Psoas muscle (tissue), 8 donors: ENCODE measurements around the gene TBR1. TPM values are rescaled to one million over a fixed set of nuclear protein-coding genes. Genes with fewer than 3 reads are reported as not detected.

ENCODE experiments used
- ATAC-seq, 4 donors: fragments of 200-7000 bp; cut with Tn5 transposase; one replicate each; pipeline ENCODE4 v1.9.1; 2020; ENCODE audit warnings: moderate library complexity in 3 of 4, mild to moderate bottlenecking in 2 of 4
- DNase-seq, 2 donors: peaks; one replicate each; pipeline ENCODE4 v3.0.0-alpha.2; 2020
- H3K27ac ChIP-seq: fragments of 200-600 bp; one replicate; pipeline ENCODE4 v1.8.0; 2022
- H3K27me3 ChIP-seq, 3 donors: fragments of 200-600 bp in 1 of 3; one replicate each; pipeline versions ENCODE4 v1.6.1 to v1.8.0; 2013 to 2022; ENCODE audit warnings: low read length in 2 of 3, mild to moderate bottlenecking in 2 of 3, moderate library complexity in 1 of 3; ENCODE audit not compliant: insufficient read depth in 3 of 3
- H3K36me3 ChIP-seq, 2 donors: fragments of 200-600 bp in 1 of 2; one replicate each; pipeline versions ENCODE4 v1.6.1 to v1.8.0; 2013 to 2022; ENCODE audit warnings: low read depth in 1 of 2, mild to moderate bottlenecking in 1 of 2, moderate library complexity in 1 of 2; ENCODE audit not compliant: insufficient read depth in 1 of 2
- H3K4me1 ChIP-seq: fragments of 200-600 bp; one replicate; pipeline ENCODE4 v1.8.0; 2022
- H3K4me3 ChIP-seq: fragments of 200-600 bp; one replicate; pipeline ENCODE4 v1.8.0; 2022; ENCODE audit warnings: mild to moderate bottlenecking
- H3K9me3 ChIP-seq: fragments of 200-600 bp; one replicate; pipeline ENCODE4 v1.8.0; 2022
- CTCF ChIP-seq: fragments of 200-600 bp; IDR thresholded peaks from one replicate; pipeline ENCODE4 v1.8.0; 2022; ENCODE audit warnings: antibody characterized with exemption
- WGBS, 3 donors: extraction: QIAGEN DNeasy Blood & Tissue Kit; methylation state at CpG; one replicate each; pipeline versions ENCODE4 v1.1.6 to v1.1.7; 2013; 5-methylcytosine and 5-hydroxymethylcytosine counted together
- intact Hi-C, 2 donors: fragments of 100-400 bp; cut with DNase I; formaldehyde crosslinking; loops; one replicate each; pipeline versions ENCODE4 v1.11.0 to v1.14.2; 2022
- polyA plus RNA-seq, 3 donors: library from polyadenylated mRNA; stranded (reverse); fragments of 200-250 nt; gene quantifications; one replicate each; pipeline ENCODE4 v1.2.3, GENCODE V29; 2013
- total RNA-seq, 4 donors: library from RNA; stranded (reverse); fragmentation: NEBNext Ultra II Directional in 2 of 4; extraction: Animal tissue kit (Norgen Biotek cat#: 25700) in 2 of 4; gene quantifications; one replicate each; pipeline versions ENCODE4 v1.2.1 to v1.2.4, GENCODE V29; 2021 to 2023
- donor health status: healthy with polysubstance abuse.
- donor health status: DM: no; HTN: no; CAD: no; lungs with moderate emphysema.
- donor health status: Bipolar disorder and iron deficiency.
- donor health status: healthy.
- donor health status: DM: yes; HTN: yes; CAD: no.
- donor health status: DM: no; HTN: no; CAD: no.
- donor health status: DM: no; HTN: no; CAD: no.
- donor health status: DM: yes; HTN: yes; CAD: no.

Gene TBR1
- total and polyA plus RNA-seq, 7 donors: 0.01 to 0.12 TPM; not detected in 5

- DNase-seq (no peak), ATAC-seq (no peak)
- Histone ChIP-seq H3K4me3 (no peak overlapping the region), H3K9me3 (no peaks in the 10 kb centered on the region), H3K27me3 (no peaks in the 10 kb centered on the region), H3K4me1 (no peaks in the 10 kb centered on the region), H3K36me3 (peaks cover 0 to 24% of the 10 kb centered on the region in 2 donors), H3K27ac (no peak overlapping the region)
- no peak for TF ChIP-seq CTCF
- intact Hi-C loops: loop anchor here in 1 of 2 donors (10.0 kb wide), 1 partner anchor 58 kb away; no protein-coding TSS in a partner anchor
- 92 to 98% (median 94%) methylated on average over 4 of the region's 4 CpGs for WGBS, 3 donors
Measured at GRCh38 chr2:161382747-161383146, 33.4 kb upstream of the TBR1 start.

- H3K9me3 ChIP-seq: no peaks in the 10 kb centered on the region
- peaks cover 0 to 21% of the 10 kb centered on the region in 2 donors for H3K36me3 ChIP-seq
- H3K4me1 ChIP-seq: no peaks in the 10 kb centered on the region
- no peaks in the 10 kb centered on the region for H3K27me3 ChIP-seq
- intact Hi-C loops: loop anchor here in 1 of 2 donors (10.0 kb wide), 1 partner anchor 60 kb away; no protein-coding TSS in a partner anchor
- no peak overlapping the region for H3K27ac ChIP-seq
- ATAC-seq (no peak), DNase-seq (no peak)
- no peak for TF ChIP-seq CTCF
- no peak overlapping the region for H3K4me3 ChIP-seq
Measured at GRCh38 chr2:161384864-161385263, 31.2 kb upstream of the TBR1 start.

GRCh38 chr2:161386228-161386824 is 29.8 kb upstream of the TBR1 start:
- TF ChIP-seq CTCF: no peak
- peaks cover 0 to 28% of the 10 kb centered on the region in 2 donors for H3K36me3 ChIP-seq
- no peaks in the 10 kb centered on the region for H3K9me3 ChIP-seq
- no peak overlapping the region for H3K27ac ChIP-seq
- DNase-seq: no peak
- ATAC-seq: no peak
- intact Hi-C loops: loop anchor here in 1 of 2 donors (10.0 kb wide), 1 partner anchor 62 kb away; no protein-coding TSS in a partner anchor
- no peaks in the 10 kb centered on the region for H3K4me1 ChIP-seq
- WGBS, 3 donors: 80 to 90% (median 88%) methylated on average over 2 of the region's 2 CpGs
- H3K4me3 ChIP-seq: no peak overlapping the region
- no peaks in the 10 kb centered on the region for H3K27me3 ChIP-seq

GRCh38 chr2:161388146-161388779 is 27.8 kb upstream of the TBR1 start:
- Histone ChIP-seq H3K4me3 (no peak overlapping the region), H3K27ac (no peak overlapping the region), H3K4me1 (no peaks in the 10 kb centered on the region), H3K36me3 (peaks cover 0 to 43% of the 10 kb centered on the region in 2 donors), H3K9me3 (no peaks in the 10 kb centered on the region), H3K27me3 (no peaks in the 10 kb centered on the region)
- intact Hi-C loops: loop anchor here in 1 of 2 donors (10.0 kb wide), 1 partner anchor 63 kb away; no protein-coding TSS in a partner anchor
- DNase-seq: no peak
- TF ChIP-seq CTCF: no peak
- WGBS, 3 donors: 89 to 95% (median 92%) methylated on average over 2 of the region's 2 CpGs
- no peak for ATAC-seq
